Osteocyte (in vitro differentiated cells): ENCODE measurements around the gene GCNT2. TPM values are rescaled to one million over a fixed set of nuclear protein-coding genes. Genes with fewer than 3 reads are reported as not detected.
"Not testable (repeated sequence)": the region's sequence is repeated elsewhere in the genome, so short reads cannot be mapped to it uniquely, and the experiment has no call there.

Source experiments
- DNase-seq: peaks from one replicate; pipeline ENCODE4 v3.0.0; 2021; ENCODE audit warnings: mixed read lengths; ENCODE audit not compliant: unreplicated experiment; ENCODE audit errors: extremely low spot score
- H3K27ac Mint-ChIP-seq: one replicate; pipeline ENCODE4 v1.8.0; 2021; ENCODE audit warnings: mild to moderate bottlenecking, mixed read lengths; ENCODE audit not compliant: unreplicated experiment
- H3K27me3 Mint-ChIP-seq: one replicate; pipeline ENCODE4 v1.8.0; 2021; ENCODE audit warnings: mixed read lengths; ENCODE audit not compliant: unreplicated experiment
- H3K36me3 Mint-ChIP-seq: one replicate; pipeline ENCODE4 v1.8.0; 2021; ENCODE audit warnings: mixed read lengths; ENCODE audit not compliant: unreplicated experiment
- H3K4me1 Mint-ChIP-seq: one replicate; pipeline ENCODE4 v1.8.0; 2021; ENCODE audit warnings: mixed read lengths; ENCODE audit not compliant: unreplicated experiment
- H3K4me3 Mint-ChIP-seq: one replicate; pipeline ENCODE4 v1.8.0; 2021; ENCODE audit warnings: mild to moderate bottlenecking, moderate library complexity, mixed read lengths; ENCODE audit not compliant: unreplicated experiment
- H3K9me3 Mint-ChIP-seq: one replicate; pipeline ENCODE4 v1.8.0; 2021; ENCODE audit warnings: mixed read lengths; ENCODE audit not compliant: unreplicated experiment
- CTCF ChIP-seq: fragments of 200-600 bp; sonication (generic); IDR thresholded peaks from 2 replicates; pipeline ENCODE4 v1.5.0; 2021; ENCODE audit warnings: antibody characterized with exemption, mild to moderate bottlenecking, moderate library complexity
- total RNA-seq: library from RNA; stranded (reverse); gene quantifications from 2 replicates; pipeline ENCODE4 v1.2.1, GENCODE V29; 2021

GCNT2 gene
- total RNA-seq, 1 donor from 2014 or later = 0.19 TPM

GRCh38 chr6:10526156-10526555 lies 5.0 kb downstream of the GCNT2 start:
- Mint-ChIP-seq H3K4me1 (peaks cover 23% of the 10 kb centered on the region), H3K9me3 (no peaks in the 10 kb centered on the region), H3K27me3 (no peaks in the 10 kb centered on the region), H3K27ac (no peak overlapping the region), H3K4me3 (no peak overlapping the region), H3K36me3 (no peaks in the 10 kb centered on the region)
- no peak for DNase-seq
- no peak for TF ChIP-seq CTCF

- Mint-ChIP-seq H3K27ac (no peak overlapping the region), H3K4me3 (no peak overlapping the region), H3K4me1 (peaks cover 16% of the 10 kb centered on the region), H3K36me3 (no peaks in the 10 kb centered on the region), H3K27me3 (peaks cover 3% of the 10 kb centered on the region), H3K9me3 (no peaks in the 10 kb centered on the region)
- no peak for TF ChIP-seq CTCF
- no peak for DNase-seq
Observed at GRCh38 chr6:10528158-10528981, 7.2 kb downstream of the GCNT2 start.

- Mint-ChIP-seq H3K9me3 (no peaks in the 10 kb centered on the region), H3K27ac (no peak overlapping the region), H3K36me3 (no peaks in the 10 kb centered on the region), H3K27me3 (peaks cover 3% of the 10 kb centered on the region), H3K4me3 (no peak overlapping the region), H3K4me1 (peaks cover 16% of the 10 kb centered on the region)
- DNase-seq = no peak
- TF ChIP-seq CTCF = no peak
Observed at GRCh38 chr6:10529231-10529801, 8.2 kb downstream of the GCNT2 start.

- DNase-seq, H3K36me3 Mint-ChIP-seq, H3K27ac Mint-ChIP-seq, H3K9me3 Mint-ChIP-seq, H3K27me3 Mint-ChIP-seq, H3K4me3 Mint-ChIP-seq: not testable (repeated sequence)
- peaks cover 16% of the 10 kb centered on the region for H3K4me1 Mint-ChIP-seq
Observed at GRCh38 chr6:10529828-10530374, 8.8 kb downstream of the GCNT2 start.

GRCh38 chr6:10531503-10531902 lies 10.4 kb downstream of the GCNT2 start:
- TF ChIP-seq CTCF = no peak
- Mint-ChIP-seq H3K4me3 (no peak overlapping the region), H3K27me3 (peaks cover 6% of the 10 kb centered on the region), H3K4me1 (peaks cover 16% of the 10 kb centered on the region), H3K9me3 (no peaks in the 10 kb centered on the region), H3K27ac (no peak overlapping the region), H3K36me3 (no peaks in the 10 kb centered on the region)
- no peak for DNase-seq
